Mesenchymal stem cell (in vitro differentiated cells and primary cell): ENCODE data around the gene LGALS3.

Experiments
- DNase-seq: peaks from one replicate; pipeline ENCODE4 v3.0.0-alpha.2; 2013
- H2AFZ ChIP-seq: one replicate; pipeline ENCODE4 v1.6.1; 2013; ENCODE audit warnings: low read depth, mild to moderate bottlenecking, control low read depth, inconsistent platforms, low read length, moderate library complexity
- H2AK5ac ChIP-seq: 2 replicates; pipeline ENCODE4 v1.6.1; 2013; ENCODE audit warnings: low read length, moderate library complexity, mild to moderate bottlenecking, inconsistent platforms; ENCODE audit not compliant: severe bottlenecking
- H2BK120ac ChIP-seq: one replicate; pipeline ENCODE4 v1.6.1; 2013; ENCODE audit warnings: low read depth, mild to moderate bottlenecking, inconsistent platforms, low read length, moderate library complexity
- H2BK12ac ChIP-seq, 2 experiments: one replicate each; pipeline ENCODE4 v1.6.1; 2013; ENCODE audit warnings: inconsistent platforms in 2 of 2, low read length in 2 of 2, mild to moderate bottlenecking in 2 of 2, moderate library complexity in 2 of 2, control low read depth in 1 of 2
- H2BK15ac ChIP-seq: one replicate; pipeline ENCODE4 v1.6.1; 2013; ENCODE audit warnings: mild to moderate bottlenecking, low read depth, inconsistent platforms; ENCODE audit not compliant: poor library complexity, severe bottlenecking
- H2BK5ac ChIP-seq: 2 replicates; pipeline ENCODE4 v1.6.1; 2013; ENCODE audit warnings: low read depth, mild to moderate bottlenecking, low read length, control low read depth, inconsistent platforms; ENCODE audit not compliant: poor library complexity, severe bottlenecking
- H3K14ac ChIP-seq, 2 experiments: one replicate each; pipeline ENCODE4 v1.6.1; 2013; ENCODE audit warnings: inconsistent platforms in 2 of 2, low read length in 2 of 2, control low read depth in 1 of 2, mild to moderate bottlenecking in 1 of 2, moderate library complexity in 1 of 2
- H3K18ac ChIP-seq, 2 experiments: one replicate each; pipeline ENCODE4 v1.6.1; 2013; ENCODE audit warnings: inconsistent platforms in 2 of 2, low read length in 2 of 2, control low read depth in 1 of 2, low read depth in 1 of 2, mild to moderate bottlenecking in 1 of 2
- H3K23ac ChIP-seq, 2 experiments: one replicate each; pipeline ENCODE4 v1.6.1; 2013; ENCODE audit warnings: inconsistent platforms in 2 of 2, low read length in 2 of 2, mild to moderate bottlenecking in 2 of 2, moderate library complexity in 2 of 2, control low read depth in 1 of 2
- H3K27ac ChIP-seq: 2 replicates; pipeline ENCODE4 v1.5.1; 2013; ENCODE audit warnings: mild to moderate bottlenecking, moderate library complexity, low read length, control low read depth, inconsistent platforms; ENCODE audit not compliant: poor library complexity, severe bottlenecking
- H3K27me3 ChIP-seq, 2 experiments: 2 replicates each; pipeline versions ENCODE4 v1.6.1 to v1.7.0; 2013; ENCODE audit warnings: low read length in 2 of 2, mild to moderate bottlenecking in 2 of 2, moderate library complexity in 2 of 2, control low read depth in 1 of 2, inconsistent platforms in 1 of 2; ENCODE audit not compliant: control insufficient read depth in 1 of 2, insufficient read depth in 1 of 2
- H3K36me3 ChIP-seq, 2 experiments: 2 replicates each; pipeline versions ENCODE4 v1.6.1 to v1.7.0; 2013; ENCODE audit warnings: low read length in 2 of 2, control low read depth in 1 of 2, inconsistent platforms in 1 of 2, low read depth in 1 of 2, mild to moderate bottlenecking in 1 of 2; ENCODE audit not compliant: insufficient read depth in 2 of 2, control insufficient read depth in 1 of 2
- H3K4ac ChIP-seq, 2 experiments: one replicate each; pipeline ENCODE4 v1.6.1; 2013; ENCODE audit warnings: inconsistent platforms in 2 of 2, low read length in 2 of 2, mild to moderate bottlenecking in 2 of 2, moderate library complexity in 2 of 2, control low read depth in 1 of 2, low read depth in 1 of 2
- H3K4me1 ChIP-seq: 2 replicates; pipeline ENCODE4 v1.6.1; 2013; ENCODE audit warnings: low read depth, low read length, control low read depth; ENCODE audit not compliant: control insufficient read depth, insufficient read depth
- H3K4me2 ChIP-seq: 2 replicates; pipeline ENCODE4 v1.6.1; 2013; ENCODE audit warnings: low read length, mild to moderate bottlenecking, inconsistent platforms; ENCODE audit not compliant: poor library complexity, severe bottlenecking
- H3K4me3 ChIP-seq, 2 experiments: 2 replicates each; pipeline versions ENCODE4 v1.5.1 to v1.7.0; 2013; ENCODE audit warnings: low read length in 2 of 2, mild to moderate bottlenecking in 2 of 2, control low read depth in 1 of 2, low read depth in 1 of 2; ENCODE audit not compliant: insufficient read depth in 1 of 2
- H3K79me1 ChIP-seq: replicated peaks from 2 replicates; pipeline ENCODE4 v1.6.1; 2013; ENCODE audit warnings: mild to moderate bottlenecking, control low read depth, low read length, inconsistent platforms; ENCODE audit not compliant: poor library complexity, severe bottlenecking
- H3K9ac ChIP-seq: 2 replicates; pipeline ENCODE4 v1.7.0; 2013; ENCODE audit warnings: mild to moderate bottlenecking, low read length, moderate library complexity
- H3K9me3 ChIP-seq: 2 replicates; pipeline ENCODE4 v1.7.0; 2013; ENCODE audit warnings: mild to moderate bottlenecking, low read length; ENCODE audit not compliant: control insufficient read depth
- H4K8ac ChIP-seq: one replicate; pipeline ENCODE4 v1.6.1; 2013; ENCODE audit warnings: inconsistent platforms, mild to moderate bottlenecking, low read length, moderate library complexity
- H4K91ac ChIP-seq: one replicate; pipeline ENCODE4 v1.6.1; 2013; ENCODE audit warnings: mild to moderate bottlenecking, low read length, inconsistent platforms
- WGBS: methylation state at CpG from one replicate; pipeline ENCODE4 v1.1.7; 2013; ENCODE audit warnings: mixed read lengths; 5-methylcytosine and 5-hydroxymethylcytosine counted together

LGALS3 gene

GRCh38 chr14:55153951-55154350 lies 24.9 kb downstream of the LGALS3 start:
- H3K27me3 ChIP-seq: no peaks in the 10 kb centered on the region
- no peak overlapping the region for H4K91ac ChIP-seq
- no peaks in the 10 kb centered on the region for H3K9me3 ChIP-seq
- H2BK5ac ChIP-seq: no peak overlapping the region
- no peak overlapping the region for H3K14ac ChIP-seq
- H2BK15ac ChIP-seq: no peak overlapping the region
- H2BK12ac ChIP-seq: no peak overlapping the region
- H3K4me1 ChIP-seq: no peaks in the 10 kb centered on the region
- no peak overlapping the region for H2BK120ac ChIP-seq
- H2AFZ ChIP-seq: no peak overlapping the region
- H3K18ac ChIP-seq: no peak overlapping the region
- H3K4me3 ChIP-seq: no peak overlapping the region
- H3K79me1 ChIP-seq: peaks cover 2% of the 10 kb centered on the region
- no peak overlapping the region for H3K4ac ChIP-seq
- no peak for DNase-seq
- no peak overlapping the region for H2AK5ac ChIP-seq
- no peak overlapping the region for H3K4me2 ChIP-seq
- no peak overlapping the region for H3K27ac ChIP-seq
- no peak overlapping the region for H3K23ac ChIP-seq
- WGBS: 100% methylated on average over 3 of the region's 3 CpGs
- peaks cover 0 to 3% of the 10 kb centered on the region in 2 experiments for H3K36me3 ChIP-seq
- no peak overlapping the region for H3K9ac ChIP-seq
- no peak overlapping the region for H4K8ac ChIP-seq

DNA sequence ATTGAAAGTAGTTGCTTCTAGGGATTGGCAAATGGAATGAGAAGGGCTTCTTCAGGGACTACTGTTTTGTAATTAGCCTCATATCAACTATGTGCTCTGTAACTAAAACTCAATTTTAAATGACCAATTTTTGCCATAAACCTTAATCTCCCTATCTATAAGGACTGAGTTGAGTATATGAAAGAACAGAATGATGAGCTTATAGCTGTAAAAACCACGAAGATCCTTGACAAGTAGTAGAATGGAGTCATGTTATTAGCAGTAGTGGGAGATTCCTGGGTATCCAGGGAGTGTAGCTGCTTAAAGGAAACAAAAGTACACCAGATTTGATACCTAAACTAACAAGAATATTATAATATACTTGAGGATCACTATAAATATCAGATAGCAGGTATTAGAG lies 28.0 kb downstream of the LGALS3 start:
- no peak for DNase-seq
- Histone ChIP-seq H2BK15ac (no peak overlapping the region), H3K23ac (no peak overlapping the region), H3K14ac (no peak overlapping the region), H3K9me3 (no peaks in the 10 kb centered on the region), H3K4me1 (no peaks in the 10 kb centered on the region), H3K4me2 (no peak overlapping the region), H3K4ac (no peak overlapping the region), H2BK12ac (no peak overlapping the region), H3K18ac (no peak overlapping the region), H4K8ac (no peak overlapping the region), H2AK5ac (no peak overlapping the region), H4K91ac (no peak overlapping the region), H3K27ac (no peak overlapping the region), H3K36me3 (peaks cover 0 to 3% of the 10 kb centered on the region in 2 experiments), H3K4me3 (no peak overlapping the region), H3K79me1 (peaks cover 3% of the 10 kb centered on the region), H2BK5ac (no peak overlapping the region), H3K27me3 (no peaks in the 10 kb centered on the region), H3K9ac (no peak overlapping the region), H2BK120ac (no peak overlapping the region), H2AFZ (no peak overlapping the region)
- no CpG with 5 or more reads among the region's 1 CpG for WGBS

GRCh38 chr14:55158412-55158811 lies 29.4 kb downstream of the LGALS3 start:
- Histone ChIP-seq H3K14ac (no peak overlapping the region), H3K18ac (no peak overlapping the region), H3K36me3 (peaks cover 0 to 3% of the 10 kb centered on the region in 2 experiments), H2AFZ (no peak overlapping the region), H3K4me1 (no peaks in the 10 kb centered on the region), H3K27me3 (no peaks in the 10 kb centered on the region), H2BK12ac (no peak overlapping the region), H2AK5ac (no peak overlapping the region), H2BK5ac (no peak overlapping the region), H4K91ac (no peak overlapping the region), H3K27ac (no peak overlapping the region), H3K4me3 (no peak overlapping the region), H3K4ac (no peak overlapping the region), H2BK120ac (no peak overlapping the region), H3K79me1 (peaks cover 3% of the 10 kb centered on the region), H2BK15ac (no peak overlapping the region), H4K8ac (no peak overlapping the region), H3K4me2 (no peak overlapping the region), H3K23ac (no peak overlapping the region), H3K9ac (no peak overlapping the region), H3K9me3 (no peaks in the 10 kb centered on the region)
- 93% methylated on average over 3 of the region's 3 CpGs for WGBS
- no peak for DNase-seq

- Histone ChIP-seq H2BK15ac (no peak overlapping the region), H3K18ac (no peak overlapping the region), H2BK12ac (no peak overlapping the region), H3K27me3 (no peaks in the 10 kb centered on the region), H3K14ac (no peak overlapping the region), H3K27ac (no peak overlapping the region), H3K4me3 (no peak overlapping the region), H3K9me3 (no peaks in the 10 kb centered on the region), H3K36me3 (no peaks in the 10 kb centered on the region), H4K91ac (no peak overlapping the region), H2AFZ (no peak overlapping the region), H2BK120ac (no peak overlapping the region), H2AK5ac (no peak overlapping the region), H2BK5ac (no peak overlapping the region), H3K23ac (no peak overlapping the region), H4K8ac (no peak overlapping the region), H3K4me1 (no peaks in the 10 kb centered on the region), H3K9ac (no peak overlapping the region), H3K4ac (no peak overlapping the region), H3K4me2 (no peak overlapping the region), H3K79me1 (peaks cover 7% of the 10 kb centered on the region)
- DNase-seq: peak; percentile 40
These were observed 31.9 kb downstream of the LGALS3 start for GRCh38 chr14:55160989-55161388.
